Loucy (cell line): ENCODE results near the gene CCDC38.

Experiments used
- H2AFZ ChIP-seq: fragments of 200-600 bp; sonication (generic); 2 replicates; pipeline ENCODE4 v1.6.0; 2016; ENCODE audit warnings: antibody characterized with exemption, mild to moderate bottlenecking, low read length, moderate library complexity
- H3F3A ChIP-seq: fragments of 200-600 bp; 2 replicates; pipeline ENCODE4 v1.6.0; 2016; ENCODE audit warnings: antibody characterized with exemption, low read depth, mild to moderate bottlenecking
- H3K27me3 ChIP-seq: fragments of 200-600 bp; sonication (generic); 2 replicates; pipeline ENCODE4 v1.6.1; 2014; ENCODE audit warnings: low read length, mild to moderate bottlenecking; ENCODE audit not compliant: insufficient read depth, poor library complexity, severe bottlenecking
- H3K36me3 ChIP-seq: fragments of 200-600 bp; sonication (generic); 2 replicates; pipeline ENCODE4 v1.6.1; 2016; ENCODE audit warnings: low read length; ENCODE audit not compliant: insufficient read depth
- H3K4me1 ChIP-seq: fragments of 200-600 bp; sonication (generic); 2 replicates; pipeline ENCODE4 v1.5.1; 2014; ENCODE audit warnings: low read length, mild to moderate bottlenecking; ENCODE audit not compliant: insufficient read depth, poor library complexity, severe bottlenecking
- H3K4me2 ChIP-seq: fragments of 200-600 bp; sonication (generic); 2 replicates; pipeline ENCODE4 v1.6.0; 2014; ENCODE audit warnings: antibody characterized with exemption, low read length, low read depth, mild to moderate bottlenecking; ENCODE audit not compliant: poor library complexity, severe bottlenecking
- H3K4me3 ChIP-seq: fragments of 200-600 bp; sonication (generic); 2 replicates; pipeline ENCODE4 v1.5.1; 2014; ENCODE audit warnings: low read length, mild to moderate bottlenecking, mixed read lengths; ENCODE audit not compliant: poor library complexity, severe bottlenecking
- H3K79me2 ChIP-seq: fragments of 200-600 bp; sonication (generic); 2 replicates; pipeline ENCODE4 v1.6.1; 2014; ENCODE audit warnings: low read length; ENCODE audit not compliant: insufficient read depth
- H3K9ac ChIP-seq: fragments of 200-600 bp; sonication (generic); 2 replicates; pipeline ENCODE4 v1.6.0; 2014; ENCODE audit warnings: mild to moderate bottlenecking, low read depth, low read length, moderate library complexity; ENCODE audit not compliant: poor library complexity, severe bottlenecking
- H3K9me2 ChIP-seq: fragments of 200-600 bp; sonication (generic); replicated peaks from 2 replicates; pipeline ENCODE4 v1.6.1; 2016; ENCODE audit warnings: low read depth, low read length, mixed read lengths
- H3K9me3 ChIP-seq: fragments of 200-600 bp; sonication (generic); 2 replicates; pipeline ENCODE4 v1.6.1; 2014; ENCODE audit warnings: mild to moderate bottlenecking, antibody characterized with exemption, low read length, low read depth; ENCODE audit not compliant: insufficient read depth
- H4K20me1 ChIP-seq: fragments of 200-600 bp; sonication (generic); 2 replicates; pipeline ENCODE4 v1.6.0; 2014; ENCODE audit warnings: antibody characterized with exemption, low read length, mild to moderate bottlenecking; ENCODE audit not compliant: insufficient read depth, poor library complexity, severe bottlenecking
- EZH2phosphoT487 ChIP-seq: fragments of 200-600 bp; IDR thresholded peaks from 2 replicates; pipeline ENCODE4 v1.6.1; 2018; ENCODE audit warnings: antibody characterized with exemption, mild to moderate bottlenecking, moderate library complexity, borderline replicate concordance
- TF ChIP-seq, protein P1 (sequence below): fragments of 200-600 bp; sonication (generic); conservative IDR thresholded peaks from 2 replicates; pipeline ENCODE4 v1.5.1; 2014; ENCODE audit warnings: mild to moderate bottlenecking, antibody characterized with exemption, low read length

The CCDC38 gene

DNA sequence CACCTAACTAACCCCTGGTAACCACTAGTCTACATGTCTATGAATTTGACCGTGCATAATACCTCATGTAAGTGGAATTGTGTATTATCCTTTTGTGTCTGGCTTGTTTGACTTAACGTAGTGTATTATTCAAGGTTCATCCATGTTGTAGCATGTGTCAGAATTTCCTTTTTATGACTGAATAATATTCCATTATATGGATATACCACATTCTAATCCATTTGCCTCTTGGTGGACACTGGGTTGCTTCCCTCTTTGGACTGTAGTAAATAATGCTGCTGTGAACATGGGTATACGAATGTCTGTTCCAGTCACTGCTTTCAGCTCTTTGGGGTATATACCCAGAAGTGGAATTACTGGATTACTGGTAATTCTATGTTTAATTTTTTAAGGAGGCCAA lies 80.4 kb downstream of the CCDC38 start:
- TF ChIP-seq, protein P1, sequence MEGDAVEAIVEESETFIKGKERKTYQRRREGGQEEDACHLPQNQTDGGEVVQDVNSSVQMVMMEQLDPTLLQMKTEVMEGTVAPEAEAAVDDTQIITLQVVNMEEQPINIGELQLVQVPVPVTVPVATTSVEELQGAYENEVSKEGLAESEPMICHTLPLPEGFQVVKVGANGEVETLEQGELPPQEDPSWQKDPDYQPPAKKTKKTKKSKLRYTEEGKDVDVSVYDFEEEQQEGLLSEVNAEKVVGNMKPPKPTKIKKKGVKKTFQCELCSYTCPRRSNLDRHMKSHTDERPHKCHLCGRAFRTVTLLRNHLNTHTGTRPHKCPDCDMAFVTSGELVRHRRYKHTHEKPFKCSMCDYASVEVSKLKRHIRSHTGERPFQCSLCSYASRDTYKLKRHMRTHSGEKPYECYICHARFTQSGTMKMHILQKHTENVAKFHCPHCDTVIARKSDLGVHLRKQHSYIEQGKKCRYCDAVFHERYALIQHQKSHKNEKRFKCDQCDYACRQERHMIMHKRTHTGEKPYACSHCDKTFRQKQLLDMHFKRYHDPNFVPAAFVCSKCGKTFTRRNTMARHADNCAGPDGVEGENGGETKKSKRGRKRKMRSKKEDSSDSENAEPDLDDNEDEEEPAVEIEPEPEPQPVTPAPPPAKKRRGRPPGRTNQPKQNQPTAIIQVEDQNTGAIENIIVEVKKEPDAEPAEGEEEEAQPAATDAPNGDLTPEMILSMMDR, result no peak
- TF ChIP-seq EZH2phosphoT487, result no peak
- Histone ChIP-seq H3K27me3 (no peaks in the 10 kb centered on the region), H3K9me3 (peaks cover 13% of the 10 kb centered on the region), H3K4me1 (peaks cover 30% of the 10 kb centered on the region), H3F3A (0 out of 2 replicates have a peak, but pooled peaks cover 3% of the 10 kb centered on the region), H3K36me3 (peaks cover 50% of the 10 kb centered on the region), H2AFZ (no peak overlapping the region), H3K9ac (no peak overlapping the region), H3K4me2 (no peak overlapping the region), H3K4me3 (no peak overlapping the region), H3K79me2 (peaks cover 65% of the 10 kb centered on the region), H4K20me1 (peaks cover 53% of the 10 kb centered on the region), H3K9me2 (no peaks in the 10 kb centered on the region)

DNA sequence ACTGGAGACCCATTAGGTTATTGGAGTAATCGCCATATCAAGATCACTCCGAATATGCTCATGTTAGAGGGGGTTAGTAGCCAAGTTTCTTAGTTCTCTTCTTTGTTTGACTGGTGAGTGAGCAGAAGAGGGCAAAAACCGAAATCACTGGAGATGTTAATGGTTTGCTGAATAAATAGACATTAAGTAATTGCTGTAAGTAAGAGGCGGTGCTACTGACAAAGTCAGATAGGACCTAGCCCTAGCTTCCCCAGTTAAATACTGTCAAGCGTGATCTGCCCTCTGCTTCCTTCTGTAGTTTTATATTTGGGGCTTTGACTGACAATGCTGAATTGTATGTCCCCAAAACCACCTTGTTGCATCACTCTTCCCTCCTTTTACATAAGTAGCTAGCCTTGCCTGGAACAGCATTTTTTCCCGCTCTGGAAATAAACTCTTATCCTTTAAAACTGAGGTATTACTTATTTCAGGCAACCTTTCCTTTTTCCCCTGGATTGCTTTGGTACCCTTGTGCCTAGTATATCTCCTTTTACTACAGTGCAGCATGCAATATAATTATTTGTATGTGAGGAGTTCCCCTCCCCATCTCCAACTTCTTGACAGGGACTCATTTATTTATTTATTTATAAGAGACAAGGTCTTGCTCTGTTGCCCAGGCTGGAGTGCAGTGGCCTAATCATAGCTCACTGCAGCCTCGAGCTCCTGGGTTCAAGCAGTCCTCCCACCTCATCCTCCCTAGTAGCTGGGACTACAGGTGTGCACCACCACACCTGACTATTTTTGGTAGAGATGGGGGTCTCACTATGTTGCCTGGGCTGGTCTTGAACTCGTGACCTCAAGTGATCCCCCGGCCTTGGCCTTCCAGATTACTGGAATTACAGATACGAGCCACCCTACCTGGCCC lies 82.2 kb downstream of the CCDC38 start:
- peaks cover 30% of the 10 kb centered on the region for H3K4me1 ChIP-seq
- 0 out of 2 replicates have a peak, but pooled peaks cover 2% of the 10 kb centered on the region for H3F3A ChIP-seq
- no peak overlapping the region for H2AFZ ChIP-seq
- no peaks in the 10 kb centered on the region for H3K27me3 ChIP-seq
- H3K9me2 ChIP-seq, result no peaks in the 10 kb centered on the region
- H3K79me2 ChIP-seq, result peaks cover 65% of the 10 kb centered on the region
- peak overlapping the region; percentile 78 for H3K9ac ChIP-seq
- peaks cover 13% of the 10 kb centered on the region for H3K9me3 ChIP-seq
- peak overlapping the region; percentile 86 for H3K4me3 ChIP-seq
- H3K4me2 ChIP-seq, result peak overlapping the region; percentile 89
- peaks cover 48% of the 10 kb centered on the region for H4K20me1 ChIP-seq
- TF ChIP-seq, protein P1, result no peak
- no peak for TF ChIP-seq EZH2phosphoT487
- H3K36me3 ChIP-seq, result peaks cover 40% of the 10 kb centered on the region

GRCh38 chr12:95859344-95859816 lies 83.0 kb downstream of the CCDC38 start:
- H2AFZ ChIP-seq, result peak overlapping the region; percentile 70; the same call in 1 of the 2 replicates
- H3K36me3 ChIP-seq, result peaks cover 32% of the 10 kb centered on the region
- H3K9me2 ChIP-seq, result no peaks in the 10 kb centered on the region
- peaks cover 40% of the 10 kb centered on the region for H4K20me1 ChIP-seq
- TF ChIP-seq EZH2phosphoT487, result no peak
- TF ChIP-seq, protein P1, result no peak
- H3K4me2 ChIP-seq, result peak overlapping the region; percentile 89
- no peaks in the 10 kb centered on the region for H3K27me3 ChIP-seq
- peaks cover 13% of the 10 kb centered on the region for H3K9me3 ChIP-seq
- no peaks in the 10 kb centered on the region for H3F3A ChIP-seq
- peaks cover 24% of the 10 kb centered on the region for H3K4me1 ChIP-seq
- peak overlapping the region; percentile 86 for H3K4me3 ChIP-seq
- H3K9ac ChIP-seq, result peak overlapping the region; percentile 78
- H3K79me2 ChIP-seq, result peaks cover 56% of the 10 kb centered on the region
